CD4-positive, alpha-beta T cell treated with Interleukin-4 for 4 hours (primary cell): ENCODE data around the gene DEGS2.

Experiments
- DNase-seq: peaks from one replicate; pipeline ENCODE4 v3.0.0-alpha.2; 2020

DEGS2 gene

DNA sequence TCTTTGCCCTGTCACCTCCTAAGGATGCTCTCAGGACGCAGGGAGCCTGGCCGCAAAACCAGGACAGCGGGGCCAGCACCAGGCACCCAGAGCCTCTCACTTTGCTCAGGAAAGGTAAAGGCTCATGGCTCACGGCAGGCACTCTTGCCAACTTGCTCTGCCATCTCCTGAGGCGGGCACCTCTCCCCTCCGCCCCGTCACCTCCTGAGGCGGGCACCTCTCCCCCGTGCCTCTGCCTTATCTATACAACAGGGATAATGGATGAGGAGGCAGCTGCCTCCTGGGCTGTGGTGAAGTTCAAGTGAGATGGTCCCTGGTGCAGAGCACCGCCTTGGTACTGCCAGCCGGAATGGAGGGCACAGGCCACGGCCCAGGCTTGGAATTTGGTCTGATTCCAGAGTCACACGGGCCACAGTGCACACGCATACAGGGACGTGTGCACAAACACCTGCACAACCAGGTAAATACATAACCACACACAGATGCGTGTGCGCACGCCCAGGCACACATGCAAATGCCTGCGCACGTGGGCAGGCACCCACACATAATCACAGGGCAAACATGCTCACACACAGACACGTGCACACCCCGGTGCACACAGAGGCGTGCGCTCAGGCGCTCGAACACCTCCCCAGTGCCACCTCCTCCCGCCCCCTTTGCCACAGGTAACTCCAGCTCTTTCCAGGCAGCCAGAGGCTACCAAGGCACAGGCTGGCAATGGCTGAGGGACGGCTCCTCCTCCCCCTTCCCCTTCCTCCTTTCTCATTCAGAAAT lies 11.6 kb downstream of the DEGS2 start:
- DNase-seq = no peak

GRCh38 chr14:100147181-100147631 lies 12.2 kb downstream of the DEGS2 start:
- DNase-seq = peak; percentile 65

- DNase-seq = peak; percentile 19
Observed at GRCh38 chr14:100146531-100147091, 12.8 kb downstream of the DEGS2 start.

- DNase-seq = no peak
Observed at GRCh38 chr14:100145682-100146464, 13.6 kb downstream of the DEGS2 start.

- no peak for DNase-seq
Observed at GRCh38 chr14:100144996-100145646, 14.3 kb downstream of the DEGS2 start.

GRCh38 chr14:100144645-100144995 lies 14.8 kb downstream of the DEGS2 start:
- no peak for DNase-seq

DNA sequence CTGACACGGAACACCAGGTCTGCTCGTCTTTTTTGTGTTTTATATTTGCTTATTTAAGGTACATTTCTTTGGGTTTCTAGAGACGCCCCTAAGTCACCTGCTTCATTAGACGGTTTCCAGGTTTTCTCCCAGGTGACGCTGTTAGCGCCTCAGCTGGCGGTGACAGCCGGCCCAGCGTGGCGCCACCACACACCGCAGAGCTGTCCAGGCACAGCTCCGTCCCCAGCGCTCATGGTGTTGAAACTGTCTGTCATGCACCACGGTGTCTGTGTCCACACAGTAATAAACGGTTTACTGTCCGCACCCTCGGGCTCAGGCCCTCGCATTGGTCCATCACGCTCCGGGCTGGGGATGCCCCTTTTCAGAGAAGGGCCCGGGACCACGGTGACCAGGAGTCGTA lies 15.5 kb downstream of the DEGS2 start:
- no peak for DNase-seq

DNA sequence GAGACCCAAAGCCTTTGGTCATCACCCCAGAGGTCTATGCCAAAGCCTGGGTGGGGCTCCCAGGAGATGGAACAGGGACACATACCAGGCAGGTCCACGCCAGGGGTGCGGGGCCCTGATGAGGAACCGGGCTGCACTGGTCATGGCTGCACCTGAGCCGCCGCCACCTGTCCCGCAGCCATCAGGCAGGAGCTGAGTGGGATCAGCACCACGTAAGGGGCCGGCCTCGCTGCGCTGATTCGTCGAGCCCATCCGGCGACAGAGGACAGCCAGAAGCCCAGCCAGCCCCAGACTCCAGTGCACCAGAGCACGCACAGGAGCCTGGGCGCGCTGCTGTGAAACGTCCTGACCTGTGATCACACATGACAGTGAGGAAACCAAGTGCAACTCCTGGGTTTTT lies 15.9 kb downstream of the DEGS2 start:
- no peak for DNase-seq

DNA sequence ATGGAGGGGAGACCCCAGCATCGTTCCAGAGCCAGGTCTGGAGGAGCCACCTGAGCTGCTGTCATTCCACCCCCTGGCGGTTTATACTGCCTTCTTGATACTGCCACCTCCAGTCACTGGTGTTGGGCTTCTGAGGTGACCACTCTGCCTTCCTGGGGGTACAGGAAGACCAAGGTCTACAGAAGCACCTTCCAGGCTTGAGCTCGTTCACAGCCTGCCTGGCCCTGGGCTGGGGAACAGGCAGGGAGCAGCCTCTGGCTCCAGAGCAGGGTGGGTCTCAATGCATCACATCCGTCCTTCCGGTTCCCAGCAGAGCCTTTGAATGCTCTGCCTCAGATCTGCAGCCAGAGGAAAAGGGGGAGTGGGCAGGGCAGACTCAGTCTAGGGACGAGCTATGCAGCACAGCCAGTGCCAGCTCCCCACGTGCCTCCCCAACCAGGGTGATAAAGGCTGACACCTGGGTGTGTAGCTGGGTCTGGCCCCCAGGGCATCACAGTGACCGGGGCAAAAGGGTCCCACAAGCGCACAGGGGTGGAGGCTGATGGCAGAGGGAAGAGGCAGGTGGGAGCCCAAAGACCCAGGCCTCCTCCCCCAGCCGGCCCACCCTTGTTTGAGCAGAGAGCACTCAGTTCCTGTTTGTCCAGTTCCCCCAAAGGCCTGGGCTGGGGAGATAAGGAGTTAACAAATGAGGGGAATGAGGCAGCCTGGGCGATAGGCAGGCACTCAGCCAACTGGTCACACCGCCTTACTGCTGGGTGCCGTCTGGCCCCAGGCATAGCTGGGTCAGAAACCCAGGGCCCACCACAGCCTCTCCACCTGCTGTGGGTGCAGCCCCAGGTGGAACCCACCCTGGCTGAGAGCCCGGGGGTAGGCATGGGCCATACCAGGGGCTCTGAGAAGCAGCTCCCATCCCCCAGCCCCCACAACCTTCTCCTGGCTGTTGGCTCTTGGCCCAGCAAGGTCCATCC lies 17.1 kb downstream of the DEGS2 start:
- no peak for DNase-seq

DNA sequence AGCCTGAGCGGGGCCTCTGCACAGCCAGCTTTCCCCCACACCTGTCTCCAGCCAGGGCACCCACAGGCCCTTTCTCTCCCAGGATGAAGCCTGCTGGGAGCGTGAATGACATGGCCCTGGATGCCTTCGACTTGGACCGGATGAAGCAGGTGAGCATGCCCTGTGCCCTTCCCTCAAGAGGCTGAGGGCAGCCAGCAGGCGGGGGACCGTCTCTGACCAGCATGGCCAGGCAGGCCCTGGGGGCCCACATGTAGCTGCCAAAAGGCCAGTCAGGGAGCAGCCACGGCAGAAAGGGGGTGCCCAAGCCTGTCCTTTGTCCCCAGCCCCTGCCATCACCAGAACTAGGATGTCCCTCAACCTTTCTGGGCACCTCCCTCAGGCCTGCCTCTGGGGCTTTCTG lies 18.3 kb downstream of the DEGS2 start:
- DNase-seq = no peak

DNA sequence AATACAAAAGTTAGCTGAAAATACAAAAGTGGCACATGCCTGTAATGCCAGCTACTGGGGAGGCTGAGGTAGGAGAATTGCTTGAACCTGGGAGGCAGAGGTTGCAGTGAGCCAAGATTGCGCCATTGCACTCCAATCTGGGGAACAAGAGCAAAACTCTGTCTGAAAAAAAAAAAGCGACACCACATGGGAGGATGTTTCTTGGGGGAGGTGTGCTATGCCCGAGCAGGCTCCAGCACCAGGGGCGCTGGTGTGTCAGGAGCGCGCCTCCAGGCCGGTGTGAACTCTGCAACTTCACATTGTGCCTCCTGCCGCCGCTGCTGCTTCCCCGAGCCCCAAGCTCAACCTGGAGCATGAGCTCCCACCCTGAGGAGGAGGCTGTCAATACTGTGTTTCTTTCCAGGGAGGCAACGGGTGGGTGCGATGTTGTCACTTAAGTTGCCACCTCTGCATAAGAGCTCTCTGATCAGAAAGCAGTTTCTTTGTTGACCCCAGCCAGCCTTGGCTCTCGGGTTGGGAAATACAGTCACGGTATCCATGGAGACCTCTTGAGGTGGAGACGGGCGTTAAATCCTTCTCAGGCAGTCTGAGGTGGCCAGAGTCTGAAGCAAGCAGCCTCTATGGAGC lies 18.9 kb downstream of the DEGS2 start:
- DNase-seq = no peak

DNA sequence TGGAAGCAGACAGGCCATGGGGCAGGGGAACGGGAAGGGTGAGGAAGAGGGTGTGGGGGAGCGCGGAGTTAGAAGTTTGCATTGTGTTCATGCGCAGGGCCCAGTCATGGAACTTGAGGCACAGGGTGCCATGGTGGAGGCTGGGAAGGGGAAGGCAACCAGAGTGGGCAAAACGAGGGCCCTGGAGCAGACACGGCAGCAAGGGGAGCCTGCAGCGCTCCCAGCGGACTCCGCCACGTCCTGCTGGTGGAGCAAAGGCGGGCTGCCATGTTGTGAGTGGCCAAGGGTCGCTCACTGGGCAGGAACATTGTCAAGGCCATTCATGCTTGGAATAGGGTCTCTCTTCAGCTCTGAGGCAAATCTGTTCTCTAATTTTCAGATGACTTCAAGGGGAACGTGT lies 20.5 kb downstream of the DEGS2 start:
- DNase-seq = no peak

DNA sequence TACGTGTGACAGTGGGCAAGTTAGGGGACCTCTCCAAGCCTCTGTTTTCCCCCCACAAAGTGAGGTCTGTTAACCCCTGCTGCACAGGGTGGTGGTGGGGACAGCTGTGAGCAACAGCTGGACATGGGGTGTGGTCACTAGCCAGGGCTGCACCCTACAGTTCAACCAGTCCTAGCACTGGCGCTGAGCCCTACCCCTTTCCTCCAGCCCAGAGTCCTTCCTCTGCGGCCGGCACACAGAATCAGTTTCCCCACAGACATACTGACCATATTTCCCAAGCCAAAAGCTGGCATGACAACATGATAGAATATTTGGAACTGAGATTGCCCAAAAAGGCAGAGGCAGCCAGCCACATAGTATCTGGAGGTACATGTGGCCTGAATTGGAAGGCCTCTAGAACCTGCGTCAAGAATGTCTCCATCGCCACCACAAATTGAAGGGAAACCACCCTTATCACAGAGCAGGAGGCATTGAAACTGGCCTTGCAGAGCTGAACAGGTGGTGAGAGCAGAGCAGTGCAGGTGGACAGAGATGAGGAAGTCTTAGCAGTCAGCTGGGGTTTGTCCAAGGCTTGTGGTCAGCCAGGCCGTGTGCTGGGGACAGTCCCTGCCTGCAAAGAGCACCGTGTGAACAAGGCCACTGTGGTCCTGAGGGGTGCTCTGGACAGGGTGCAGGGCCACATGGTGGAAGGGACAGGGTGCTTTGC lies 21.2 kb downstream of the DEGS2 start:
- DNase-seq = no peak

DNA sequence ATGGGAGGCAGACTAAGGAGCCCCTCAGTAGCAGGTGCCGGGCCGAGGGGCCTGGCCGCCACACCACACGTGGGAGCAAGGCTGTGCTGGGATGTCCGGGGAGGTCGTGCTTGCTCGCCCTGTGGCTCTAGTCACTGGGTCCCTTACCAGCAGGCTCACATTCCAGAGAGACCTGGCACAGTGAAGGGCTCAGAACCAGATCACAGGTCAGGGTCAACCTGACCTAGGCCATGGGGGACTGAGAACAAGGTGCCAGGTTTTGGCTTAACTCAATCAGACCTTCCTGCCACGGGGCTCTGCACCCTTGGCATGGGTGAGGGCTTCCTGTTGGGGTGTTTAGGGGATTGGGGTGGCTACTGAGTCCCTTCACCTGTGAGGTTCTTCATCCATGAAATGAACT lies 22.3 kb downstream of the DEGS2 start:
- DNase-seq = no peak

DNA sequence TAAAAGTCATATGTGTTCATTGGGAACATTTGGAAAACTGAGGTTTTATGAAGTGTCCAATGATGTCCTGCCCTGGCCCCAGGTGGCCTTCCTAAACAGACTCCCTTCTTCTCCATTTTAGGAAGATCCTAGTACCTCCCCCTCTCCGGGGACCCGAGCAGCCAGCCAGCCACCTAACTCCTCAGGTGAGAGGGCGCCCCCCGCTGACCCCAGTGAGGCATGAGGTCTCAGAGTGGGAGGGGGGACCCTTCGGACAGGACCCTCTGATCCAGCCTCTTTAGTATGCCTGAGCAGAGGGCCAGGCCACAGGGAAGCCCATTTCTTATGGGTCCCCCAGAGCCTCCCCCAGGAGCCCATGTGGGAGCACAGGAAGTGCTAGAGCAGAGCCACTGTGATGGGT lies 23.7 kb downstream of the DEGS2 start:
- no peak for DNase-seq

- no peak for DNase-seq
Observed at GRCh38 chr14:100135073-100135472, 24.4 kb downstream of the DEGS2 start.

DNA sequence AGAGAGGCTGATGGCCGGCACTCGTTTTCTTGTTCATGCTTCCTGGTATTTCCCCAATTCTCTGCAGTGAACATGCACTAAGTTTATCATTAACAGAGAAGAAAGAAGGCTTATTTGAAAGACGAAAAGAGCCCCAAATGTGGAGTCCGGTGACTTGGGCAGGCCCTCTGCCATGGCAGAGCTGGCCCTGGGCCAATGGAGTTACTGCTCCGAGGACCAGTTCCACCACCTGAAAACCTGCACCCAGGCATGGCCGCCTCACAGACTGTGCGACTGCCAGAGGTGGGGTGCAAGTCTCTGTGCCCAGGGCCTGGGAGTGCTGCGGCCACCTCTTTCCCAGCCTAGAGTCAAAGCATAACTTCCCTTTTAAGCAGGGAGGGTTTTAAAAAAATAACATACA lies 24.9 kb downstream of the DEGS2 start:
- DNase-seq = no peak

GRCh38 chr14:100132903-100133510 lies 26.4 kb downstream of the DEGS2 start:
- no peak for DNase-seq

GRCh38 chr14:100132161-100132902 lies 27.1 kb downstream of the DEGS2 start:
- no peak for DNase-seq

DNA sequence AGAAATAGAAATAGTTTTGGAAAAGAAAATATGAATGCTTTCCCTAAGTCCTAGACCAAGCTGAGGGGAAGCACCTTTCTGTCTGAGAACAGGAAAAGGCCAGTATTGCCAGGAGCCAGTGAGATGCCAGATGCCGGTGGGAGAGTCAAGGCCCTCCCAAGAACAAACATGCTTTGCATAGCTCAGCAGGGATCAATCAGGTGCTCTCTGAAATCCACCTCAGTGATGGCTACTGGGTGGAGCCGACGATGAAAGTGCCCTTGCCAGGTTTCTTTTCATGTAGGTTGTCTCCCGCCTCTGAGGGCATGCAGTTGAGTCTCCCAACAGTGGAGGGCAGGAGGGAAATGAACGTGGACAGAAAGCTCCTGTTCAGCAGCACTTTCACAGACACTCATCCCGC lies 28.3 kb downstream of the DEGS2 start:
- DNase-seq = no peak
